Vagina (tissue), 2 donors: ENCODE results near the gene KLK2. TPM values are rescaled to one million over a fixed set of nuclear protein-coding genes. Genes with fewer than 3 reads are reported as not detected.

ENCODE experiments used
- DNase-seq, 2 donors: peaks; one replicate each; pipeline ENCODE4 v3.0.0-alpha.2; 2017; ENCODE audit errors: extremely low spot score in 2 of 2
- H3K27ac ChIP-seq: fragments of 200-600 bp; sonication (generic); one replicate; pipeline ENCODE4 v1.5.1; 2019
- H3K27me3 ChIP-seq: fragments of 200-600 bp; sonication (generic); one replicate; pipeline ENCODE4 v1.5.1; 2019
- H3K36me3 ChIP-seq, 2 donors: fragments of 200-600 bp; sonication (generic); one replicate each; pipeline ENCODE4 v1.5.1; 2017 to 2019
- H3K4me1 ChIP-seq: fragments of 200-600 bp; sonication (generic); one replicate; pipeline ENCODE4 v1.5.1; 2019
- H3K4me3 ChIP-seq, 2 donors: fragments of 200-600 bp; sonication (generic); 1 replicate in 1 of 2; 2 replicates in 1 of 2; pipeline ENCODE4 v1.5.1; 2016 to 2019
- H3K9me3 ChIP-seq: fragments of 200-600 bp; sonication (generic); one replicate; pipeline ENCODE4 v1.5.1; 2019
- CTCF ChIP-seq, 3 experiments: fragments of 450-650 bp in 2 of 3; fragments of 200-600 bp in 1 of 3; sonication (generic) in 1 of 3; IDR thresholded peaks; one replicate each; pipeline ENCODE4 v1.5.1; 2017 to 2019; ENCODE audit warnings: antibody characterized with exemption in 3 of 3, mild to moderate bottlenecking in 2 of 3, moderate library complexity in 2 of 3
- POLR2A ChIP-seq, 2 donors: fragments of 450-650 bp; IDR thresholded peaks; one replicate each; pipeline ENCODE4 v1.6.1; 2017; ENCODE audit warnings: antibody characterized with exemption in 2 of 2, mild to moderate bottlenecking in 2 of 2, moderate library complexity in 2 of 2
- POLR2AphosphoS5 ChIP-seq, 2 donors: sonication (generic); formaldehyde crosslinking; IDR thresholded peaks; one replicate each; pipeline ENCODE4 v1.9.0; 2017; ENCODE audit warnings: antibody characterized with exemption in 2 of 2, mild to moderate bottlenecking in 2 of 2, low read depth in 1 of 2; ENCODE audit not compliant: insufficient read depth in 1 of 2
- intact Hi-C: fragments of 100-400 bp; cut with DNase I; formaldehyde crosslinking; loops from one replicate; pipeline ENCODE4 v1.15.1; 2023
- total RNA-seq: library from RNA; depleted of rRNA; stranded (reverse); fragments of >200 nt; gene quantifications from one replicate; pipeline ENCODE4 v1.2.3, GENCODE V29; 2016

KLK2 gene
- total RNA-seq, 1 donor from 2014 or later, result not detected

DNA sequence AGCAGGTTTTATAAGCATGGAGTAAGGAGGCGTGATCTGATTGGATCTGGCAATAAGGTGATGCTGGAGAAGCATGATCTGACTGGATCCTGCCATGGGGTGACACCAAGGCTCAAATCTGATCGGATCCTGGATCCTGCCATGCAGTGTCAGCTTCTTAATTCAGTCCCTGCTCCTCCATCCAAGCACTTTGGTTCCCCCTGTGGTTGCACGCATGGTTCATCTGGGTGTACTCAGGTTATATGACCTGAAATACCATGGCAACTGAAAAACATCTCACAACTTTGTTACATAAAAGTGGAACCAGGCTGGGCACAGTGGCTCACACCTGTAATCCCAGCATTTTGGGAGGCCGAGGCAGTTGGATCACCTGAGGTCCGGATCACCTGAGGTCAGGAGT, 55.6 kb downstream of the KLK2 start:
- intact Hi-C loops, result no loop called here
- Histone ChIP-seq H3K27ac (no peak overlapping the region), H3K36me3 (no peaks in the 10 kb centered on the region), H3K27me3 (no peaks in the 10 kb centered on the region), H3K9me3 (no peaks in the 10 kb centered on the region), H3K4me1 (no peaks in the 10 kb centered on the region), H3K4me3 (no peak overlapping the region)
- no peak for DNase-seq
- no peak for TF ChIP-seq CTCF (IDR thresholded peaks at IDR 0.05)
- no peak for TF ChIP-seq POLR2A (IDR thresholded peaks at IDR 0.05)
- TF ChIP-seq POLR2AphosphoS5 (IDR thresholded peaks at IDR 0.05; ENCODE audit: insufficient read depth in 1 of 2, low read depth in 1 of 2), result no peak

Other genes starting within 250 kb of the KLK2 start
- gene SYT3, start 233.6 kb upstream of the KLK2 start, total RNA-seq, result 2.5 TPM
- not detected for gene C19orf81, start 224.0 kb upstream of the KLK2 start, total RNA-seq
- 0.98 TPM for gene SHANK1, start 153.6 kb upstream of the KLK2 start, total RNA-seq
- 25.0 TPM for gene CLEC11A, start 150.1 kb upstream of the KLK2 start, total RNA-seq
- not detected for gene GPR32, start 103.0 kb upstream of the KLK2 start, total RNA-seq
- not detected for gene ACP4, start 83.0 kb upstream of the KLK2 start, total RNA-seq
- gene KLK1, start 49.7 kb upstream of the KLK2 start, total RNA-seq, result not detected
- not detected for gene KLK15, start 39.9 kb upstream of the KLK2 start, total RNA-seq
- not detected for gene KLK3, start 18.5 kb upstream of the KLK2 start, total RNA-seq
- gene KLK4, start 38.0 kb downstream of the KLK2 start, total RNA-seq, result not detected
- gene KLK5, start 79.6 kb downstream of the KLK2 start, total RNA-seq, result 5.9 TPM
- 10.3 TPM for gene KLK6, start 96.2 kb downstream of the KLK2 start, total RNA-seq
- 14.2 TPM for gene KLK7, start 110.5 kb downstream of the KLK2 start, total RNA-seq
- 16.2 TPM for gene KLK8, start 128.2 kb downstream of the KLK2 start, total RNA-seq
- gene KLK10, start 146.3 kb downstream of the KLK2 start, total RNA-seq, result 54.5 TPM
- gene KLK11, start 153.2 kb downstream of the KLK2 start, total RNA-seq, result 103 TPM
- gene KLK12, start 161.6 kb downstream of the KLK2 start, total RNA-seq, result 4.2 TPM
- gene KLK13, start 191.7 kb downstream of the KLK2 start, total RNA-seq, result 31.2 TPM
- gene KLK14, start 209.4 kb downstream of the KLK2 start, total RNA-seq, result not detected
- 8.8 TPM for gene CTU1, start 235.0 kb downstream of the KLK2 start, total RNA-seq